ENCODE results near the gene PUSL1.

DNA sequence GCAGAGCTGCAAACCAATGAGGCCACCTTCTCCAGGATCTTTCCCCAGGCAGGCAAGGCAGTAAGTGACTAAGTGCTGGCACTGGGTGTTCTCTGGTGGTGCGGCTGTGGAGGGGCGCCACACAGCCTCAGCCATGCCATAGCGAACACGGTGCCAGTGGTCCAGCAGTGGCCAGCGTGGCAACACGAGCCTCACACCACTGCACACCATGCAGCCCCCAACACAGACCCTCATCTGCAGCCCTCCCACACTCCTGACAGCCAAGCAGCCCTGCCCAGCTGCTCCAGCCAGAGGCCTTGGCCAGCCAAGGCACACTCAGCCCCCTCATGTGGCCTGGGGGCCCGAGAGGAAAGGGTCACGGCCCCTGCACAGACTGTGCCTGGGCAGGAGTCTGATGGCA is 13.1 kb downstream of the PUSL1 start:
- TF ChIP-seq YY1 (IDR thresholded peaks at IDR 0.05; ENCODE audit: insufficient read depth, insufficient read length) (no peak), SUZ12 (IDR thresholded peaks at IDR 0.05; ENCODE audit: extremely low read depth, insufficient read depth, insufficient read length) (no peak)
